Measurements from ENCODE around the gene HYOU1.
"Not testable (repeated sequence)": the region's sequence is repeated elsewhere in the genome, so short reads cannot be mapped to it uniquely, and the experiment has no call there.

The HYOU1 gene, protein sequence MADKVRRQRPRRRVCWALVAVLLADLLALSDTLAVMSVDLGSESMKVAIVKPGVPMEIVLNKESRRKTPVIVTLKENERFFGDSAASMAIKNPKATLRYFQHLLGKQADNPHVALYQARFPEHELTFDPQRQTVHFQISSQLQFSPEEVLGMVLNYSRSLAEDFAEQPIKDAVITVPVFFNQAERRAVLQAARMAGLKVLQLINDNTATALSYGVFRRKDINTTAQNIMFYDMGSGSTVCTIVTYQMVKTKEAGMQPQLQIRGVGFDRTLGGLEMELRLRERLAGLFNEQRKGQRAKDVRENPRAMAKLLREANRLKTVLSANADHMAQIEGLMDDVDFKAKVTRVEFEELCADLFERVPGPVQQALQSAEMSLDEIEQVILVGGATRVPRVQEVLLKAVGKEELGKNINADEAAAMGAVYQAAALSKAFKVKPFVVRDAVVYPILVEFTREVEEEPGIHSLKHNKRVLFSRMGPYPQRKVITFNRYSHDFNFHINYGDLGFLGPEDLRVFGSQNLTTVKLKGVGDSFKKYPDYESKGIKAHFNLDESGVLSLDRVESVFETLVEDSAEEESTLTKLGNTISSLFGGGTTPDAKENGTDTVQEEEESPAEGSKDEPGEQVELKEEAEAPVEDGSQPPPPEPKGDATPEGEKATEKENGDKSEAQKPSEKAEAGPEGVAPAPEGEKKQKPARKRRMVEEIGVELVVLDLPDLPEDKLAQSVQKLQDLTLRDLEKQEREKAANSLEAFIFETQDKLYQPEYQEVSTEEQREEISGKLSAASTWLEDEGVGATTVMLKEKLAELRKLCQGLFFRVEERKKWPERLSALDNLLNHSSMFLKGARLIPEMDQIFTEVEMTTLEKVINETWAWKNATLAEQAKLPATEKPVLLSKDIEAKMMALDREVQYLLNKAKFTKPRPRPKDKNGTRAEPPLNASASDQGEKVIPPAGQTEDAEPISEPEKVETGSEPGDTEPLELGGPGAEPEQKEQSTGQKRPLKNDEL

DNA sequence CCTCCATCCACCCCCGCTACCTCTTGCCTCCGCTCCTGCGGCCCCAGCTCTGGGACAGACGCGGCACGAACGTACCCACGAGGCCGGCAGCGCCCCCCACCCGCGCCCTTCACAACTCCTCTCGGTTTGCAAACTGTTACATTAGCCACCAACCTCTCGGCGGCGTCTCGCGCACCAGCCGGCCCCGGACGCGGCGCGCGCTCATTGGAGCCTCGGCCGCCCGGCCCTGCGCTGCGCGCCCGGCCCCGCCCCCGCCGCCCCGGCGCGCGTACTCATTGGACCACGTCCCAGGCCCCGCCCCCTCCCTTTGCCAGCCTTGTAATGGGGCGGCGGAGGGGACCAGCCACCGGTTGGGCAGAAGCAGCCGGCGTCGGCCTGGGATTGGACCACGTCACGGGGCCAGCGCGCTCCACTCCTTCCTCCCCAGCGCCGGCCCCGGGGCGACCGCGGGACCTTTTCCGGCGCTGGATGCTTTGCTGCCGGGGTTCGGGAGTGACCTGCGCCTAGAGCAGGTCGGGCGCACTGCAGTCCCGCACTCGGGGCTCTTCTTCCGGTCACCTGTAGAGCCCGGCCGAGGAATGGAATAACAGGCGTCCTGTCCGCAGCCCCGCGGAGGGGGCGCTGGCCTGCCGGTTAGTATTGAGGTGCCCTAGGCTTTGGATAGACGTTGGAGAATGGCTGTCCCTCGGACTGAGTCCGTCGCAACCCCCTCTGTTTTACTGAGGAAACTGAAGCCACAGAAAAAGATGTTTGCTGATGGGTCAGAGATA is at the start of gene HYOU1:
HYOU1 (minus strand) TSS at position 206 of the 770 bp plus-strand sequence. CDS start 1,045 bp downstream, outside the sequence.
- TF ChIP-seq CTBP1 (IDR thresholded peaks at IDR 0.05; ENCODE audit: borderline replicate concordance) (no peak), FOXM1 (IDR thresholded peaks at IDR 0.05; ENCODE audit: borderline replicate concordance) (no peak), L3MBTL2 (conservative IDR thresholded peaks at IDR 0.05) (peak; percentile 58), FOXK2 (IDR thresholded peaks at IDR 0.05) (no peak), SP1 (IDR thresholded peaks at IDR 0.05) (no peak)
- ChIA-PET CTCF (interaction anchor here (1.3 kb wide), 2 partner anchors 8 to 11 kb away, joined by 4 read pairs; partner anchors contain the start of gene VPS11), POLR2A (interaction anchor here (1.0 to 2.9 kb wide), 12 partner anchors 9 to 67 kb away, joined by 3 to 28 read pairs (median 6); partner anchors contain the start of genes C2CD2L, CENATAC, DPAGT1 and HMBS)
- peak; percentile 96 for DNase-seq (ENCODE audit: extremely low spot score)

DNA sequence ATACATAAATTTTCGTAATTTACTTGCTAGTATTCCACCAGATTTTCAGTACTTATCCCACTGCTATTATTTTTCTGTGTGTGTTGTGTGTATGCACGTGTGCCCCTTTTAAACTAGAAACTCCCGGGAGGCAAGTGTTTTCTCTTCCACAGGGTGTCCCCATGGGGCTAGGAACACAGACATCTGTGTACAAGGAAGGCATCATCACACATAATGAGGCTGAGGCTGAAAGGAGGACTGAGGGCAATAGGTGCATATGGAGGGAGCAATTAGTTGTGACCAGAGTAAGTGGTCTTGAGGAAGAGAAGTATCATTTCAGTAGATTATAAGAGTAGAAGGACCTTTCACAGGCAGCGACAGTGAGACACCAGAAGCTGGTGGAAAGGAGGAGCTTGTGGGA is 46.8 kb upstream of the HYOU1 start:
- no peak for DNase-seq (ENCODE audit: extremely low spot score)
- ChIA-PET CTCF (interaction anchor here (1.4 kb wide), 1 partner anchor 102 kb away, joined by 3 read pairs; the partner anchor contains the start of gene CBL), POLR2A (interaction anchor here (0.7 kb wide), 1 partner anchor 48 kb away, joined by 3 read pairs; no protein-coding TSS in a partner anchor)
- TF ChIP-seq CTBP1 (IDR thresholded peaks at IDR 0.05; ENCODE audit: borderline replicate concordance) = no peak
- TF ChIP-seq LEF1 (IDR thresholded peaks at IDR 0.05; ENCODE audit: borderline replicate concordance) = no peak
- TF ChIP-seq, protein P1, sequence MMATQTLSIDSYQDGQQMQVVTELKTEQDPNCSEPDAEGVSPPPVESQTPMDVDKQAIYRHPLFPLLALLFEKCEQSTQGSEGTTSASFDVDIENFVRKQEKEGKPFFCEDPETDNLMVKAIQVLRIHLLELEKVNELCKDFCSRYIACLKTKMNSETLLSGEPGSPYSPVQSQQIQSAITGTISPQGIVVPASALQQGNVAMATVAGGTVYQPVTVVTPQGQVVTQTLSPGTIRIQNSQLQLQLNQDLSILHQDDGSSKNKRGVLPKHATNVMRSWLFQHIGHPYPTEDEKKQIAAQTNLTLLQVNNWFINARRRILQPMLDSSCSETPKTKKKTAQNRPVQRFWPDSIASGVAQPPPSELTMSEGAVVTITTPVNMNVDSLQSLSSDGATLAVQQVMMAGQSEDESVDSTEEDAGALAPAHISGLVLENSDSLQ (IDR thresholded peaks at IDR 0.05) = no peak
- TF ChIP-seq BHLHE40 (IDR thresholded peaks at IDR 0.05; ENCODE audit: borderline replicate concordance) = no peak

DNA sequence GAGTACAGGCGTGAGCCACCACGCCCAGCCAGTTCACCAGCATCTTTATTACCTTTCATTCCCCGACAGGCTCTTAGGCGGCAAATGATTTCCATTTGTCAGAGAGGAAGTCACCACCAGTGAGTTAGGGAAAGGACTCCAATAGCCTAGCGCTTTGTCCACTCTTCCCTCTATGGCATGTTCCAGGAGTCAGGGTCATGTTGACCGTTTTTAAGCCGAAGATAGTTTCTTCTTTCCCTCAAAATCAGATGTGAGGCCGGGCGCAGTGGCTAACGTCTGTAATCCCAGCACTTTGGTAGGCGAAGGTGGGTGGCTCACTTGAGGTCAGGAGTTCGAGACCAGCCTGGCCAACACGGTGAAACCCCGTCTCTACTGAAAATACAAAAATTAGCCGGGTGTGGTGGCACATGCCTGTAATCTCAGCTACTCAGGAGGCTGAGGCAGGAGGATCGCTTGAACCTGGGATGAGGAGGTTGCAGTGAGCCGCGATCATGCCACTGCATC is 46.2 kb upstream of the HYOU1 start:
- CTCF ChIA-PET = interaction anchor here (0.6 to 1.8 kb wide), 3 partner anchors 18 to 220 kb away, joined by 3 to 7 read pairs (median 3); partner anchors contain the start of gene HMBS
- not testable (repeated sequence) for DNase-seq (ENCODE audit: extremely low spot score)
- POLR2A ChIA-PET = interaction anchor here (0.7 to 1.9 kb wide), 8 partner anchors 9 to 413 kb away, joined by 3 to 19 read pairs (median 8); partner anchors contain the start of genes HINFP, HMBS, MCAM and NLRX1

DNA sequence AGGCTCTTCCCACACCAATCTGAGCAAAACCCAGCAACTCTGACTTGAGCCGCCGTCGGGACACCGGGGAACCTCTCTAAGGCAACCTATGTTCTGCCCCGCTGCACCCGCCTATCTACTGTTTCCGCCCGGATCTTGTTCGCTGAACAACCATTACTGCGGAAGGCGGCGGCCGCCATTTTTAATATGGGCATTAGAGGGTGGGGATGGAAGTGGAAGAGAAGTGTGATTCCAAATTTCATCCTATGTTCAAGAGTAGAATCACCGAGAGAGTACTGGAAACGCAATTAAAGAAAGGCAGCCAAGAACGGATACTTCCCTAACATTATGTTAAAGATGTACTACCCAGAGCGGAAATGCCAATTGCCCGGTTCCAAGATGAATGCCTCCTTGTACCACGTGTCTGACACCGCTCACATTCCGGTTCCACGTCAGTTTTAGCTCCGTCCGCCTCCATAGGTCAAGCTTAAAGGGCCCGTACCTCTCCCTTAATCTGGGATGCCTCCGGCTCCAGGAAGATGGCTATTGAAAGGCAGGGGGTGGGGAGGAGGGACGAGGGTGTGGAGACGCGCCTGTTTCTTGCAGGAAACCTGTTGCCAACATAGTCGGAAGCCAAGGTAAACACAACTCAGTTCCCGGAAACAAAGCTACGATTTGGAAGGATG is 44.9 kb upstream of the HYOU1 start, which contains the start of gene DPAGT1:
DPAGT1 (minus strand) TSS at position 95 of the 665 bp plus-strand sequence. CDS start 198 bp downstream, outside the sequence.
- ChIA-PET POLR2A (interaction anchor here (0.7 to 1.9 kb wide), 12 partner anchors 9 to 412 kb away, joined by 3 to 19 read pairs (median 6); partner anchors contain the start of genes HINFP, HMBS, HYOU1 and MCAM), CTCF (interaction anchor here (0.7 to 1.8 kb wide), 5 partner anchors 17 to 224 kb away, joined by 3 to 7 read pairs (median 3); partner anchors contain the start of gene HMBS)
- peak; percentile 78 for DNase-seq (ENCODE audit: extremely low spot score)
- peak; percentile 88 for TF ChIP-seq ELF4 (IDR thresholded peaks at IDR 0.05)
- TF ChIP-seq, protein P1 (IDR thresholded peaks at IDR 0.05) = peak; percentile 53; the same call in 1 of the 2 replicates
- no peak for TF ChIP-seq SP1 (IDR thresholded peaks at IDR 0.05)
- no peak for TF ChIP-seq BHLHE40 (IDR thresholded peaks at IDR 0.05; ENCODE audit: borderline replicate concordance)
- peak; percentile 63 for TF ChIP-seq L3MBTL2 (conservative IDR thresholded peaks at IDR 0.05)
- TF ChIP-seq CTBP1 (IDR thresholded peaks at IDR 0.05; ENCODE audit: borderline replicate concordance) = peak; percentile 52; the same call in 1 of the 2 replicates

DNA sequence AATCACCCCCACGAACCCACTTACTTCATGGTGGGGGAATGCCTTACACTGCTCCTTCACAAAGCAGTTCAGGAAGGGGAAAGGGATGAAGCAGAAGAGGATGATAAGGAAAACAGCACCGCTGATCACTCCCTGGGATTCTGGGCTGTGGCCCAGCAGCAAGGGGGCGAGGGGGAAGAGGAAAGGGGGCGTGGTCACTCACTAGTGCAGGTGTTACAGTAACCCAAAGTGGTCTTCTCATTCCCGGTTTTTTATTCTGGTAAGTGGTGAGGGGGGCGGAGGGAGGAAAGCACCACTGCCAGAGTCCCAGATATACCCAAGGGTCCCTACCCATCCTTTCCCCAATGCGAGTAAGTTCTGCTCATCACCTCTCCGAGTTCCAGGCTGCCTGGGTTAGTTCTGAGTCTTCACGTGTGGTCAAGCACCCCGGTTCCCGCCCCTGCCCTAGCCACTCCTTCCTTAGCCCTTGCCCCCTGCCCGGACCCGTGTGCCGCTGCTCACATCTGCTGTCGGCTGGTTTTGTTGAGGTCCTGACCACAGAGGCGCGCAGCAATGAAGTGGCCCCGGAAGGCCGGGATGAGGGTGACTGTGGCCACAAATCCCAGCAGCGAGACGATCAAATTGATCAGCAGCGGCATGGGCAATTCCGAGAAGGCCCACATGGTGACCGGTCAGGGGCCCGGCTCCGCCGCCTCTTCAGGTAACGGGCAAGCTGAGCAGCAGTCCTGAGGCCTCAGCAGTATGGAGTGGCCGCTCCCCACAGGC is 44.2 kb upstream of the HYOU1 start:
- no peak for DNase-seq (ENCODE audit: extremely low spot score)
- CTCF ChIA-PET = interaction anchor here (0.9 to 1.8 kb wide), 2 partner anchors 16 to 95 kb away, joined by 3 to 7 read pairs; partner anchors contain the start of gene HMBS
- POLR2A ChIA-PET = interaction anchor here (0.7 to 1.9 kb wide), 6 partner anchors 11 to 237 kb away, joined by 4 to 19 read pairs (median 8); partner anchors contain the start of genes HMBS, HYOU1, MCAM and VPS11
- TF ChIP-seq ELF4 (IDR thresholded peaks at IDR 0.05) (no peak), ZNF384 (IDR thresholded peaks at IDR 0.05) (no peak), FOXM1 (IDR thresholded peaks at IDR 0.05; ENCODE audit: borderline replicate concordance) (no peak), LEF1 (IDR thresholded peaks at IDR 0.05; ENCODE audit: borderline replicate concordance) (no peak), FOXK2 (IDR thresholded peaks at IDR 0.05) (no peak), BHLHE40 (IDR thresholded peaks at IDR 0.05; ENCODE audit: borderline replicate concordance) (no peak), SUZ12 (IDR thresholded peaks at IDR 0.05) (no peak), SP1 (IDR thresholded peaks at IDR 0.05) (no peak), NFRKB (IDR thresholded peaks at IDR 0.05) (no peak), L3MBTL2 (conservative IDR thresholded peaks at IDR 0.05) (no peak), HDGF (IDR thresholded peaks at IDR 0.05; ENCODE audit: borderline replicate concordance) (no peak), FOXA1 (IDR thresholded peaks at IDR 0.05) (no peak), ARNT (IDR thresholded peaks at IDR 0.05) (no peak)
- TF ChIP-seq, protein P1 (IDR thresholded peaks at IDR 0.05) = no peak

All from HEK293T (cell line).